GM21447 (cell line): ENCODE data around the gene C1orf198.

ENCODE experiments used
- ATAC-seq: cut with Tn5 transposase; IDR thresholded peaks from one replicate; pipeline ENCODE4 v1.9.1; 2021; ENCODE audit not compliant: unreplicated experiment

C1orf198 gene

DNA sequence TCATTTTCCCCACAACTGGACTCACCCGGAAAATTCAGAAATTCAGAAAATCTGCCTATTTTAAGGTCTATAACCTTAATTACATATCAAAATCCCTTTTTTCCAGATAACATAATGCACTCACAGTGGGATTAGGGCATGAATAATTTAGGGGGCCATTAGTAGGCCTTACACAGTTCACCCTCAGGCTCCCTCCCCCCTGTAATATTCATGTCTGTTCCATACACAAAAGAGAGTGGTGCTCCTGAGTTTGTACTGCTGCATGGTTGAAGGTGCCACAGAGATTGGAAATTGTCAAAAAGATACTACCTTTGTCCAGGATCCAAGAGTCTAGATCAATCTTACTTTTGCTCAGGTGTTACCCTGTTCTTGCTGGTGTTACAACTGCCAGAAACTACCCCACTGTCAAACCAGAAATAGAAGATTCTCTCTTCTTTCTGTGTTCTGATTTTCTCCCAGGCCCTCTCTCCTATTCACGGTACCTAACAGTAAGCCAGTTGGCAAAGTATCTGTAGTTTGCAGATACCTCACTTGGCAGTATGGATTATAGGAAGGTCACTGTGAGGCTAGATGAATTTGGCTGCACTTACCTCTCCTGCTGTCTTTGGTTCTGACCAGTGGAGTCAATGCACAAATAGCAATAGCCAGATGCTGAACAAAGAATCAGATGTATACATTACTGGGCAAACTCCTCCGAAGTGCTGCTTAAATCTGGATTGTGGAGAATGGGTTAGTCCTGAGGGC, 53.2 kb downstream of the C1orf198 start:
- ATAC-seq: no peak

DNA sequence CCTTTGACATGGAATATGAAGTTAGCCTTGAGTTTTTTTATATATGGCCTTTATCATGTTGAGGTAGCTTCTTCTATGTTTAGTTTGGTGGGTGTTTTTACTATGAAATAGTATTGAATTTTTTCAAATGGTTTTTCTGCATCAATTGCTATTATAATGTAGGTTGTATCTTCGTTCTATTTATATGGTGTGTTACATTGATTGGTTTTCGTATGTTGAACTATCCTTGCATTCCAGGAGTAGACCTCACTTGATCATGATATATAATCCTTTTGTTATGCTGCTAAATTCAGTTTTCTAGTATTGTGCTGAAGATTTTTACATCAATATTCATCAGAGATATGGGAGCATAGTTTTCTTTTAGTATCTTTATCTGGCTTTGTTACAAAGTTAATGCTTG, 55.8 kb downstream of the C1orf198 start:
- no peak for ATAC-seq

DNA sequence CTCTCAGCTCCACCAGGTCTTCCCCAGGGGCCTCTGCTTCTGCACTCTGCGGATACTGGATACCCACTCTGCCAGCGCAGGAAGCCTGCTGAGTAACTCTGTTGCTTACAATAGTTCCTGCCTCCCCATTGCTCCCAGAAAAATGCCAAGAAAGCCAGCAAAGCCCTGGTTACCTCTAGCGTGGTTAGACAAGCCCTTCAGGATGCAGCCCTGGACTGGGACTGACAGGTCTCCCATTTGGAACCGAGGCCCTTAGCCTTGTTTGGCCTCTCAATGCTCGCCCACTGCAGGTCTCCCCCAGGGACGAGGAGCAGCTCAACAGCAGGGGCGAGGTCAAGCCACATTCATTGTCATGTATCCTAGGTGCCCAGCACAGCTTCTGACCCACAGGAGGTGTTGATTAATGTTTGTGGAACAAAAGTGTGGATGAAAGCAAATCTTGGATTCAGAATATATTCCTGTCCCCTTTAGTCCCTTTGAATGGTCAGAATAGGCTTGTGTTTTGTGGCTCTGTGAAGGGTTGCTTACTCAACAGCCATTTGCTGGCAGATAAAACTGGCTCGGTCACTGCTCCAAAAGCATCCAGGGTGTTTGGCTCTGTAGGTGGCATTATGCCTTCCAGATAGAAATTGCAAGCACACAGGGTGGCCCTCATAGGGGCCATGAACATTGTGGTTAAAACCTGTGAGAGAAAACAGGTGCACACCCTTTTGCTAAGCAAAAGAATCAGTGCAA, 58.9 kb downstream of the C1orf198 start:
- no peak for ATAC-seq

DNA sequence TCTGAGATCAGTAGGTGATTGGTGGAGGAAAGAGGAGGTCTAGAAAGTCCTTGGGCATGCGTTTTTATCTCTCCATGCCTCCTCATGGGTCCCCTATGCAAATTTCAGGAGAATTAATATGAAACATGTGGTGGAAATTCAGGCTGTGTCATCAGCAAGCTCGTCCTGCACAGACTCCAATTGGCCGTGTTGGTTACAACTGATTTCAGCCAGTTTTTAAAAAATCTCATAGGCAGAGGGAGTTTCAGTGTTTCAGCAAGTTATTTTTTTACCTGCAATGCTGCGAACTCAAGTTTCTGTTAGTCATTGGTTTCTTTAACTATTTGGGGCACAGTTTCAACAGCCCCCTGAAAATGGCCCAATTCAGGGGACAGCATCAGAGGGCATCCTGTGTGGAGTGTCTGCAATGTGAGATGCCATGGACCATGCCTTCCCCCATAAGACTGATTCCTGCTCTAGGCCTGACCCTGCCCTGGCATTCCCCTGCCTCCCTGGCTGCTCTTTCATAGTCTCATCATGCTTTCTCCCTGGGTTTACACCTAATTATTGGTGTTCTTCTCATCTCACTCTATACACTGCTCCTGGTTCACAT, 59.9 kb downstream of the C1orf198 start:
- no peak for ATAC-seq

DNA sequence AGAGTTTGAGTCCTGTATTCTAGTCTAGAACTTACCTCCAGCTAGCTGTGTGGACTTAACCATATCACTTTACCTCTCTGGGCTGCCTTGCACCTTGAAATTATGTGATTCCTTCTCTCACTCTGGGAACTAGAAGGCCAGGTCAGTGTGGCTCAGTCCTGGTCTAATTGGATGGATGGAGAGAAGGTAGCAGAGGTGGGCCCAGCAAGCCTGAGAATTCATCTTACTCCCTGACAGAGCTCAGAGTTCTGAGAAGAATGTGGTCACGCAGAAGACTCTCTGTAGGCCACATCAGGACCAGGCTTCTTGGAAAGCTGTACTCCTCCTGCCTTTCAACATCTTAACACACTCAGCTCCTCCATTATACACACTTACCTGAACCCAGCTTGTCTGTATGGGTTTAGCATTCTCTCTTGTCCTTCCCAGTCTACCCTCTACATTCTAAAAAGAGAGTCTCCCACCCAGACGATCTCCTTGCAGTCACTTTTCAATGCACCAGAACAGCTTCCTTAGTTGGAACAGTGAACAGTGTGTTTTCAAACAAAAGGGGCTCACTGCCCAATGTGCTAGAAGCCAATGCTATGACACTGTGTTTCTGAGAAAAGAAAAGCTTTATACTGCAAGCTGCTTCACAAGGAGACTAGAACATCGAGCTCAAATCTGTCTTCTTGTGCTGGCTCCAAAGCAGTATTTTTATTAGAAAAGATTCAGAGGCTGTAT, 60.6 kb downstream of the C1orf198 start:
- ATAC-seq: no peak

DNA sequence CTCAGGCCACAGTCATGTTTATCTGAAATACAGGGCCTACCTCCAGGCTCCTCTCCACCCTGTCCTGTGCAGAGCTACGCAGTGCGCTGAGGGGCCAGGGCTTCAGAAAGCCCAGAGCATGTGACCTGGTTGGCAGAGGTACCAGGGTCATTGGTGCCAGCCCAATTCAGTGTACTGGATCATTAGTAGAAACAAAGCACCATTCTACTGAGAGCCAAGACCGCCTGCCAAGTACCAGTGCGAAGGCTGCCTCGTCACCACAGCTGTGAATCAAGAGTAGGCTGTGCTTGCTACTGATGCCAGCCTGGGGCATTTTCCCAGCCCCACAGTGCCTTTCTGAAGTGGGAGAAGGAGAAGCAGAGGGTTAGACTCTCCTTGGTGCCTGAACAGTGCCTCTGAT, 61.3 kb downstream of the C1orf198 start:
- no peak for ATAC-seq

DNA sequence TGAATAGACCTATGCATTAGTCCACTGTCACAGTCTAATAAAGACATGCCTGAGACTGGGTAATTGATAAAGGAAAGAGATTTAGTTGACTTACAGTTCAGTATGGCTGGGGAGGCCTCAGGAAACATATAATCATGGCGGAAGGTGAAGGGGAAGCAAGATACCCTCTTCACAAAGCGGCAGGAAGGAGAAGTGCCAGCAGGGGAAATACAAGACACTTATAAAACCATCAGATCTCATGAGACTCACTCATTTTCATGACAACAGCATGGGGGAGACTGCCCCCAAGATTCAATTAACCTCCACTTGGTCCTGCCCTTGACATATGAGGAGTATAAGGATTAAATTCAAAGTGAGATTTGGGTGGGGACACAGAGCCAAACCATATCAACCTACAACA, 61.8 kb downstream of the C1orf198 start:
- ATAC-seq: no peak

DNA sequence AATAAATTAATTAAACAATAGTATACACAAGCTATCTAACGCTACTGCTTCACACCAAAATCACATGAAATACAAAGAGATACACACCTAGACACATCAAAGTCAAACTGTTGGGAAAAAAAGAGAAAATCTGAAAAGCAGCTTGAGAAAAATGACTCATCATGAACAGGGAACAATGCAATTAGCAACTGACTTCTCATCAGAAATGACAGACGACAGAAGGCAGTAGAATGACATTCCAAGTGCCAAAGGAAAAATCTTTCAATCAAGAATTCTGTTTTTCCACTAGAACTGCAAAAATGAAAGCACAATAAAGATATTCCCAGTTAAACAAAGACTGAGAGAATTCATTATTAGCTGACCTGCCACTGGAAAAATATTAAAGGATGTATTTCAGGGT, 63.9 kb downstream of the C1orf198 start:
- ATAC-seq: no peak

DNA sequence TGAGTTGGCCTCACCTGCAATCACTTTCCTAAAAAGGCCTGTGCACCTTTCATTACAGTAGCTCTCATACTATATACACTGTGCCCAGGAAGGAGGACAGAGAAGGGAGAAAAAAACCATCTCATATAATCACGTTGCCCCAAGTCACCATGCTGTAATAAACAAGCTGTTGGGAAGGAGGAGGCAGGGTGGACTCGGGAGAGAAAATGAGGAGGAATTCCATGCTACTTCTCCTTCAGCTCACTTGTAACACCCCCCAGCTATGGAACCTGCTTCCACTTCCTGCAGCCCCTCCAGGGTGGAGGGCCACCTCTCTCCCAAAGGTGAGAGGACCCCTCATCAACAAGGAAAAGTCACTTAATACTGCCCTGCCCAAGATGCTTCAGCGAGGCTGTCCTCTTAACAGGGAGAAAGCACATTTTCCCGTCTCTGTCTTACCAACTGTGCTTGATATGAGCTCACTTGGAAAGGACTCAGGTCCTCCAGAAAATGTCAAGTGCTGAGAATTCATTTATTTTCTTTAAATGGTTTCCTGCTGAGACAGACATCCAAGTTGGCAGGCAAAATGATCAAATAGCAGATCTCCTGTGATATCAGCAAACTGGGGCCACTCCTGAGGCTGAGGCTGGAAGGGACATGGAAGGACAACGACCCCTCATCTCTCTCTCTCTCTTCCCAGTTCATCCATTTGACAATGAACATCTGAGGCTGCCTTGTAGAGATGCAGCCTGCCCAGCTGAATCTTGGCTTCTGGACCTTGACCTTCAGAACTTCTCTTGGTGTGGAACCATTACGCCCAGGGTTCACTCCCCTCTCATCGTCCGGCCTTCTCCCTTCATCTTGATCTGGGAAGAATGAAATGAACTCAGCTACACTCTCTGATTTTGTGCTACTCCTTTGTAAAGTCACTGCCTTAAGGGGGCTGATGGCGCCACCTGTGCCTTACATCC, 67.2 kb downstream of the C1orf198 start:
- ATAC-seq: no peak

DNA sequence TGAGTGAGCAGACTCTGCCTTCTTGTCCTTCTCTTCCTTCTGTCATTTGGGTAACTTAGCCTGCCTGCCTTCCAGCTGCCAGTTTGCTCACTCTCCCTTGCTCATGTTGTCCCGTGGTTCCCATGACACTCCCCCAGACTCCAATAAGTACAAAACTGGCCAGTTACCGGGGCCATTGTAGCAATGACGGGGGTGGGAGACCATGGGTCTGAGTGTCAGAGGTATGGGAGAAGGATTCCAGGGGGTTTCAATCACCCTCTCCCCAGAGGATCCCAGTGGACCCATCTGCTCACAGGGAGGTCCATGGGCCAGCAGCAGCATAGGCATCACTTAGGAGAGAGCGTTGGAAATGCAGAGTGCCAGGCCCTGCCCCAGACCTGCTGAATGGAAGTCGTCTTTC, 69.8 kb downstream of the C1orf198 start:
- no peak for ATAC-seq

DNA sequence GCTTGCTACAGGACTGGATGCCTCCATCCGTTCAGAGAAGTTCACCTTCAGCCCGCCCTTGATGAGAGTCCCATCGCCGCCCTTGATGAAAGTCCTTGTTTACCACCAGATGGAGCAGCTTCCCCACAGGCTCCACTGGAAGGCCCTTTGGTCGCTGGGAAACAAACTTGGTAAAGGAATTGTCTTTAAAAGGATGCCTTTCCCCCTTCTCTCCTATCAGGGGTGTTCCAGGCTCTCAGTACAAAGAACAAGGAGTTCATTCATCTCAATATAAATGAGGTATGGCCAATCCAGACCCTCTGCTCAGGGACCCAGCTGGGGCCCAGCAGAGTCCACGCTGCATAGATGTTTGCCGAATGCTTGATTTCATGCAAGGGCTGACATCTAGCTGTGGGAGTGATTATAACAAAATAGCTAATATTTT, 70.4 kb downstream of the C1orf198 start:
- no peak for ATAC-seq

DNA sequence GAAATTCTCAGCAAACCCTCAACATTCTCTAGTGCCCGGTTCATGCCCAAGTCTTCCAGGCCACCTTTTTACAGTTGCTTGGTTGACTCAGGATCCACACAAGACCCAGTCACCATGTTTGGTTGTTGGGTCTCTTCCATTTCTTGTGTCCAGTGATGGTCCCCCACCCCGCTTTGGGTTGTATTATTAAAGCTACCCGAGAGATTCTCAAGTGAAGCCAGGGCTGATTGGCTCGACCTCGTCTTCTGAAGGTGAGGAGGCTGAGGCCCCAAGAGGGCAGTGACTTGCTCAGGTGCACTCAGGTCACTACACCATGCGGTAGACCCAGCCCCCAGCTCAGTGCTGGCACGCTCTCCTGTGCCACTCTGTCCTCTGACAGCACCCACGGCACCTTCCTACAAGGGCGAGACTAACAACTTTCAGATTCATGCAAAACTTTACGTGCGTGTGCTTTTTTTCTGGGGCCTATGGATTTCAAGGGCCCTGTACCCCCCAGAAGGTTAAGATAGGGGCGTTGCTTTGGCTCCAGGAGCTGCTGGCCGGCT, 70.9 kb downstream of the C1orf198 start:
- no peak for ATAC-seq

DNA sequence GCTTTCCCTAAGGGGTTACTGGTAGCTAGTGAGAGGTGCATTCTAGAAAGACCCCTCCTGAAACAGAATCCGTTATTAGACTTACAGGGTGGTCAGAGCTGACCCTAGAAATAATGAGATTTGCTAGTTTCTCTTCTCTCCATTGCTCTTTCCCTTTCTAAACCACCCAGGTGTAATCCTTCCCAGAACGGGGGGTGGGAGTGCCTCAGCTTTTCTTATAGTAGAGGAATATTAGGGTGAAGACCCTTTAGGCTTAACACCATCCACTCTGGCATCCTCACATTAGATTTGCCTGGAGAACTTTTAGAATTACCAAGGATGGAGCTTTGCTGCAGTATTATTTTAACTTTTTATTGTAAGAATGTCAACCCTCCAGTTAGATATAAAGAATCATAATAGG, 71.7 kb downstream of the C1orf198 start:
- ATAC-seq: no peak

DNA sequence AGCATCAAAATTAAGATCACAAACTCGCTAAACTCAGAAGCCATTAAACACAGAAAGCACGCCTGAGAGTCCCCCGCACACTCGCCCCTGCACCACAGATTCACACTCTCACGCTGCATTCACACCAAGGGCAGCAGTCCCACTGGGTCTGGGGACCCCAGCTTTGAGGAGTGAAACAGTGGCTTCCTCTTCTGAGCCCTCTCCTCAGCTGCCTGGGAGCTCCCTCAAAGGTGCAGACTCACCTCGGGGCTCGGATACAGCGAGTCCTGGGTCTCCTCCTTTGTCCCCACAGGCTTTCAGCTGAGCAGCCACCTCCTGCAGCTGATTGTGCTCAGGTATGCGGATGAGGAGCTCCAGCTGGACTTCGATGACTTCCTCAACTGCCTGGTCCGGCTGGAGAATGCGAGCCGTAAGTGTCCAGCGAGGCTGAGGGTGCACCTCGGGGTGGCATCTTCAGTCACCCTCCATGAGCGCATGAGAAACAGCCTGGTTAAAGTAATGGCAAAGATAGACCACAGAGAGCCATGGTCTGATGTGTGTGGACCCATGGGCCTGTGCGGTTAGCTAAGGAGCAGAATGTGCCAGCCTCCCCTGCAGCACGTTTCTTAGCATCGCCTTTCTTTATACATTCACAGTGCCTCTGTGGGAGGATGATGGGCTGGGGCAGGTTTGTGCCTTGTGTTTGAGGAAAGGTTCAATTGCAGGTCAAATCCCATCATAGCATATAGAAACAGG, 73.3 kb downstream of the C1orf198 start:
- no peak for ATAC-seq

DNA sequence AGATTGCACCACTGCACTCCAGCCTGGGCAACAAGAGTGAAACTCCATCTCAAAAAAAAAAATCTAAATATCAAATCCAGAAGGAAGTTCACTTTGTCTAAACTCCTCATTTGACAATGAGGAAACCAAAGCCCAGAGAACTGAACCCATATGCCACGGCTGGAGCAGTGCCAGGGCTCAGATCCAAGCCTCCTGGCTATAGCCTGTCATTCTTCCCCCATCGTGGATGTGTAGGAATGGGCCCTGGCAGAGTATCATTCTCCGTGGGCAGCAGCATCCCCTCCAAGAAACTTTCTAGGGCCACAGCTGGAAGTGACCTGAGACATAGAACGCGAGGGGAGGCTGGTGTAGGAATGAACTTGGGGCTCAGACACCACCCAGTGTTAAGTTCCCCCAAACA, 73.9 kb downstream of the C1orf198 start:
- no peak for ATAC-seq

DNA sequence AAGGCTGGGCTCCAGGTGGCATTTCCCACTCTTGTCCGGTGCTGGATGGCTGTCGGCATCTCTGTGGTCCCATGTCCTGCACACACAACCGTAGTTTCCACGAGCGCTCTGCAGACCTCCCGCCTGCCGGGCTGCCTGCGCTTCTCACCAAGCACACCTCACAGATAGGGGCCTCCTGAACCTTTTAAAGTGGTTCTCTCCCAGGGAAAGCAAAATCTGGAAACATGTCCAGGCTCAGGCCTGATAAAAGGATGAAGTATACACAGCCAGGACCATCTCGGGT, 74.9 kb downstream of the C1orf198 start:
- ATAC-seq: no peak

DNA sequence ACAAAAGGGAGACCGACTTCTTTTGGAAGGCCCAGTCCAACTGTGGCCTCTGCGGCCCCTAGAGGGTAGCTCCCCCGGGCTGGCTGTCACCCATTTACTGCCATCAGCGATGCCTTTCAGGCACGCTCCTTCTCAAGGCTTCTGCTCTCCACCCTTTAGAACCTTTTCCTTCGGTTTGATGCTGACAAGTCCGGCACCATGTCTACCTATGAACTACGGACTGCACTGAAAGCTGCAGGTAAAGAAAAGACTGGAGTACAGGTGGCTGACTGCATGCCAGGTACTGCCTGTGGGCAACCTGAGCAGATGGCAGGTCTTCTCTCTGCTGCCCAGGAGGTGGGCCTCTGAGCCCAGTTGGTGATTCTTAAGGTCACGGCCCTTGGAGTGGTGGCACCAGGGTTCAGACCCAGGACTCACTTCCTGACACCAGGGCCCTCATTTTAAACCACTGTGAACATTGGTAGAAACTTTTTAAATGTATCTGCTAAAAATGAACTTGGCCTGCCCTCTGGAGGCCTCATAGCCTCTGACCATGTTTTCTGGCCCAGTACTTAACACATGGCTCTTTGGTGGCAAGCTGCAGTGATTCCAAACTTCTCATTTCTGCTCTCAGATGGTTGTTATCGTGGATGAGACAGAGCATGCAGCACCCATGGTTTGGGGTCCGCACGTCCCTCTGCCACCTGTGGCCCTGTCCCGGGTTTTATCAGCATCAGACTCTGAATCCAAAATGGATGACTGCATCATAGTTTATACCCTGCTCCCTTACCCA, 75.4 kb downstream of the C1orf198 start:
- ATAC-seq: no peak

DNA sequence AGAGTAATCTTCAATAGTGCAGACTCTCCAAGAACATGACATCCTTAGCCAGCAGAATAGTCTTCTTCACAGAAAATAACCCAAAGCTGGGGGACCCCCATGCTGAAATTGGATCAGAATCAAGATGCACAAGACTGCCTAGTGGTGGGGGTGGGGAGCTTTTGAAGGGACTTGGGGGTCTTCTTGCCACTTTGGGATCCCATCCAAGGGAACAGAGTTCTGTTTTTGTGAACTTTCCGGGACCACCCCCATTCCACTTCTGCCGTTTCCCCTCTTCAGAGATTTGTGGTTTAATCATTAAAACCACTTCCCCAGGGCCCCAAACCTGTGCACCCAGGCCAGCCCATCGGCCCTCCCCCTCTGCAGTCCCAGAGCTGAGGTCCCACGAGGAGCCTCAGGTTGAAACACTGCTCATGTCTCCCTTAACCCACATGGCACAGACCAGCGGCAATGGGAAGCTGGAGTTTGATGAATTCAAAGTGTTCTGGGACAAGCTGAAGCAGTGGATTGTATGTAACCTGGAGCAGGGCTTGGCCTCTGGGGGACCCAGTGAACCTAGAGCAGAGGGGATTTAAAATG, 76.2 kb downstream of the C1orf198 start:
- ATAC-seq: no peak

DNA sequence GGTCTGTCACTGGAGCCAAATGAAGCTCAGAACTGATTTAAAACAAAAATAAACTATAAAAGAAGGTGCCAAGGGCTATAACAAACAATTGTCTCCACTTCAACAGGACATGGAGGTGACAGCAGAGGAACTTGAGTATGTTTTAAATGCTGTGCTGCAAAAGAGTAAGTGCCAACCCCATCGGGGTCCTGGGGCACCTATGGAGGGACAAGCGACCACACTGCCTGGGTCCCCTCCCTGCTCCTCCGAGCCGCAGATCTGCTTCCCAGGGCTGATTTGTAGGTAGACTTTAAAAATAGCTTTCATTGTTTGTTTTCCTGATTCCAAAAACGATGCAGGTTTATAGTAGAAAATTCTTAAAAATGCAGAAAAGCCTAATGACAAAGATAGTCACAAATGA, 78.3 kb downstream of the C1orf198 start:
- no peak for ATAC-seq
